HepG2 (cell line): ENCODE results near the gene TRAPPC3. TPM values are rescaled to one million over a fixed set of nuclear protein-coding genes. Genes with fewer than 3 reads are reported as not detected.

Experiments used
- CENPT ChIP-seq: sonication (generic); formaldehyde crosslinking; IDR thresholded peaks from 2 replicates; pipeline ENCODE4 v1.8.0; 2022; ENCODE audit warnings: low read depth, mild to moderate bottlenecking, moderate library complexity, missing genetic modification reagents
- ESRRA ChIP-seq: sonication (generic); formaldehyde crosslinking; IDR thresholded peaks from 2 replicates; pipeline ENCODE4 v1.5.1; 2020; ENCODE audit warnings: mild to moderate bottlenecking, low read depth, missing genetic modification reagents
- ETS1 ChIP-seq: sonication (generic); formaldehyde crosslinking; IDR thresholded peaks from 2 replicates; pipeline ENCODE4 v1.4.0; 2020; ENCODE audit warnings: missing genetic modification reagents
- HMG20A ChIP-seq: IDR thresholded peaks from 2 replicates; pipeline ENCODE4 v1.6.1; 2016; ENCODE audit warnings: borderline replicate concordance
- MXI1 ChIP-seq: IDR thresholded peaks from 3 replicates; pipeline ENCODE4 v1.6.1; 2012; ENCODE audit warnings: low read depth, low read length, inconsistent platforms, borderline replicate concordance
- MYNN ChIP-seq: sonication (generic); formaldehyde crosslinking; IDR thresholded peaks from 2 replicates; pipeline ENCODE4 v1.4.0; 2020; ENCODE audit warnings: mild to moderate bottlenecking, low read depth, missing genetic modification reagents
- SP4 ChIP-seq: sonication (generic); formaldehyde crosslinking; IDR thresholded peaks from 2 replicates; pipeline ENCODE4 v1.8.1; 2023; ENCODE audit warnings: mild to moderate bottlenecking, missing genetic modification reagents
- ZBTB26 ChIP-seq: IDR thresholded peaks from 2 replicates; pipeline ENCODE4 v1.6.1; 2016; ENCODE audit warnings: missing compliant biosample characterization, missing genetic modification reagents, borderline replicate concordance
- ZBTB3 ChIP-seq: sonication (generic); formaldehyde crosslinking; IDR thresholded peaks from 2 replicates; pipeline ENCODE4 v1.4.0; 2020; ENCODE audit warnings: low read depth, mild to moderate bottlenecking, moderate library complexity, missing genetic modification reagents, borderline replicate concordance
- ZBTB38 ChIP-seq: sonication (generic); formaldehyde crosslinking; IDR thresholded peaks from 2 replicates; pipeline ENCODE4 v1.5.1; 2020; ENCODE audit warnings: mild to moderate bottlenecking, missing genetic modification reagents
- ZHX2 ChIP-seq, 2 experiments: sonication (generic) in 1 of 2; formaldehyde crosslinking in 1 of 2; IDR thresholded peaks; 2 replicates each; pipeline versions ENCODE4 v1.6.1 to v1.9.0; 2014 to 2022; ENCODE audit warnings: antibody characterized with exemption in 1 of 2, borderline replicate concordance in 1 of 2, inconsistent platforms in 1 of 2, low read depth in 1 of 2, missing genetic modification reagents in 1 of 2
- ZNF143 ChIP-seq: sonication (generic); formaldehyde crosslinking; IDR thresholded peaks from 2 replicates; pipeline ENCODE4 v1.4.0; 2020; ENCODE audit warnings: missing genetic modification reagents
- ZNF264 ChIP-seq: sonication (generic); formaldehyde crosslinking; IDR thresholded peaks from 2 replicates; pipeline ENCODE4 v1.4.0; 2020; ENCODE audit warnings: missing genetic modification reagents
- ZNF501 ChIP-seq: sonication (generic); formaldehyde crosslinking; IDR thresholded peaks from 2 replicates; pipeline ENCODE4 v1.5.1; 2020; ENCODE audit warnings: mild to moderate bottlenecking, moderate library complexity, missing genetic modification reagents
- ZUFSP ChIP-seq: sonication (generic); formaldehyde crosslinking; IDR thresholded peaks from 2 replicates; pipeline ENCODE4 v1.9.0; 2021; ENCODE audit warnings: missing genetic modification reagents, mild to moderate bottlenecking, borderline replicate concordance
- polyA plus RNA-seq, 8 experiments: library from polyadenylated mRNA; depleted of rRNA in 3 of 8; stranded (reverse) in 7 of 8; unstranded in 1 of 8; fragments of >200 nt; fragmentation: Illumina TruSeq in 4 of 8; extraction: Trizol in 4 of 8; gene quantifications; 2 replicates each; pipeline versions ENCODE4 v1.2.1 to v1.2.3, GENCODE V29; 2011 to 2016; ENCODE audit warnings: low read depth in 4 of 8, missing spikeins in 1 of 8, mixed read lengths in 1 of 8; ENCODE audit not compliant: insufficient read depth in 1 of 8
- total RNA-seq, 5 experiments: library from RNA; depleted of rRNA; stranded (reverse); fragments of >200 nt; fragmentation: Illumina TruSeq; extraction: Trizol; gene quantifications; 2 replicates each; pipeline ENCODE4 v1.2.3, GENCODE V29; 2016; ENCODE audit warnings: low read depth in 1 of 5

The TRAPPC3 gene
- total and polyA plus RNA-seq, 2 of the 13 experiments (the other 11 are each of a cell fraction or from before 2014, with no cell fraction given) = 53.7 to 62.4 TPM

GRCh38 chr1:36088577-36089392, 60.5 kb downstream of the TRAPPC3 start, which contains the start of gene ADPRS (continued):
- peak; percentile 85 for TF ChIP-seq ZHX2 (IDR thresholded peaks at IDR 0.05; ENCODE audit: low read depth)
- peak; percentile 86; the same call in 1 of the 2 replicates for TF ChIP-seq ZHX2 (CRISPR knock-in tag; IDR thresholded peaks at IDR 0.05; ENCODE audit: borderline replicate concordance)
- no peak for TF ChIP-seq HMG20A
- peak; percentile 63; the same call in 1 of the 2 replicates for TF ChIP-seq ESRRA (CRISPR knock-in tag)
- peak; percentile 88 for TF ChIP-seq ETS1 (CRISPR knock-in tag)
- TF ChIP-seq ZBTB3 (CRISPR knock-in tag) = 0 out of 2 replicates have a peak, but pooled peaks have one; percentile 16
- peak; percentile 90 for TF ChIP-seq ZNF501 (CRISPR knock-in tag)
- TF ChIP-seq SP4 (CRISPR knock-in tag) = peak; percentile 82
- TF ChIP-seq ZBTB38 = peak; percentile 91
- TF ChIP-seq CENPT (CRISPR knock-in tag) = peak; percentile 70; the same call in 1 of the 2 replicates
- TF ChIP-seq ZBTB26 (CRISPR knock-in tag) = peak; percentile 61; the same call in 1 of the 2 replicates
- TF ChIP-seq ZUFSP (CRISPR knock-in tag) = no peak
- TF ChIP-seq MXI1 = peak; percentile 78; the same call in 2 of the 3 replicates
- TF ChIP-seq ZNF143 (CRISPR knock-in tag) = peak; percentile 83
- TF ChIP-seq ZNF264 (CRISPR knock-in tag) = no peak
- TF ChIP-seq MYNN (CRISPR knock-in tag) = no peak
